ENCODE results near the gene CBLN1. TPM values are rescaled to one million over a fixed set of nuclear protein-coding genes. Genes with fewer than 3 reads are reported as not detected.

The CBLN1 gene
- total RNA-seq, 1 experiment from 2014 or later, result not detected

DNA sequence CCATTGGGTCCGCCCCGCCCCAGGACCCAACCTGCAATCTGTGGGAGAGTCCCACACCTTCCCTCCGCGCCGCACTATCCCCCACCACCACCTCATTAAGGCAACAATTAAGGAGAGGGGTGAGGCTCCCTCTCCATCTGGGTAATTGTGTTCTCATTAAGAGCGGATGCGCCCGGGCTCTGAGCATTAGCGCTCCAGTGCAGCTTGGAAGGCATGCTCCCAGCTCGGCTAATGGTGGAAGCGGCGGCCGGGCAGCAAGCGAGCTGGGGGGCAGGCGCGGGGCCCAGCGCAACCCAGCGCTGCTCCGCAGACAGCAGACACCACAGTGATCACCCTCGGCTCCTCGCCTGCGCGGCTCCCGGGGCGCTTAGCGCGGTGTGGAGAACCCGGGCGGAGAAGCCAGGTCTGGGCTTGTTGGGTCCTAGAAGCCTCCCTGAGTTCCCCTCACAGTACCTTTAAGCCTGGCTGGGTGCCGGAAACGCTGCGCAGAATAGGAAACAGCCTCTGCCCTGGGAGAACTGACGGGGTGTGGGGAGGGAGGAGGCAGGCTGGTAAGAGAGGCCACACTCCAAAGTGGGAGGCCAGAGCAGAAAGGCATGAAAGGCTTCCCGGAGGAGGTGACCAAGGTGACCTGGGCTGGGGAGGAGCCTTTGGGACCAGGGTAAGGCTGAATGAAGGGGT, 6.4 kb downstream of the CBLN1 start:
- Histone ChIP-seq H2AFZ (ENCODE audit: low read depth, low read length, poor library complexity, severe bottlenecking) (no peak overlapping the region), H3K4me3 (replicated peaks in 1 of 2; ENCODE audit: low read depth in 1 of 2, low read length in 2 of 2) (no peak overlapping the region), H3K9me3 (ENCODE audit: control insufficient read depth in 1 of 2, insufficient read depth in 1 of 2, low read depth in 1 of 2, low read length in 2 of 2) (no peaks in the 10 kb centered on the region), H3K27ac (ENCODE audit: low read depth, low read length) (no peak overlapping the region), H3K9ac (ENCODE audit: low read length) (no peak overlapping the region), H4K20me1 (ENCODE audit: insufficient read depth) (no peaks in the 10 kb centered on the region), H3K4me2 (ENCODE audit: low read length) (no peak overlapping the region), H3K79me2 (ENCODE audit: insufficient read depth, low read length) (no peaks in the 10 kb centered on the region), H3K36me3 (ENCODE audit: control insufficient read depth in 1 of 2, insufficient read depth in 2 of 2, low read length in 2 of 2) (no peaks in the 10 kb centered on the region), H3K27me3 (ENCODE audit: insufficient read depth, low read length) (peaks cover 30% of the 10 kb centered on the region; the same call in 1 of the 2 replicates), H3K4me1 (ENCODE audit: control insufficient read depth in 1 of 2, insufficient read depth in 2 of 2, low read length in 2 of 2) (no peaks in the 10 kb centered on the region), H3K9me2 (ENCODE audit: insufficient read depth) (no peaks in the 10 kb centered on the region)
- DNase-seq (ENCODE audit: low read depth, low spot score), result no peak
- ATAC-seq, result no peak
- CTCF ChIA-PET, result no interaction called here
- POLR2A ChIA-PET, result no interaction called here
- BruUV-seq (replicated peaks), result no TSS peak
- intact Hi-C loops (cut with micrococcal nuclease), result no loop called here
- RAD21 ChIA-PET (ENCODE audit: low non-redundant PET in 1 of 2, low total read pairs in 2 of 2, uncharacterized antibody in 2 of 2, unreplicated experiment in 2 of 2), result no interaction called here
- TF ChIP-seq, protein P1, sequence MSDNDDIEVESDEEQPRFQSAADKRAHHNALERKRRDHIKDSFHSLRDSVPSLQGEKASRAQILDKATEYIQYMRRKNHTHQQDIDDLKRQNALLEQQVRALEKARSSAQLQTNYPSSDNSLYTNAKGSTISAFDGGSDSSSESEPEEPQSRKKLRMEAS (IDR thresholded peaks at IDR 0.05), result no peak
- no peak for TF ChIP-seq EZH2 (IDR thresholded peaks at IDR 0.05)
- TF ChIP-seq EGR1 (IDR thresholded peaks at IDR 0.05; ENCODE audit: low read depth), result no peak
- TF ChIP-seq CBX3 (IDR thresholded peaks at IDR 0.05; ENCODE audit: low read depth), result no peak
- no peak for TF ChIP-seq ELF1 (IDR thresholded peaks at IDR 0.05; ENCODE audit: borderline replicate concordance, low read depth)
- TF ChIP-seq POLR2A (IDR thresholded peaks at IDR 0.05; ENCODE audit: borderline replicate concordance, extremely low read depth, insufficient read depth, insufficient read length), result no peak
- no peak for TF ChIP-seq SIN3A (IDR thresholded peaks at IDR 0.05; ENCODE audit: low read depth)

DNA sequence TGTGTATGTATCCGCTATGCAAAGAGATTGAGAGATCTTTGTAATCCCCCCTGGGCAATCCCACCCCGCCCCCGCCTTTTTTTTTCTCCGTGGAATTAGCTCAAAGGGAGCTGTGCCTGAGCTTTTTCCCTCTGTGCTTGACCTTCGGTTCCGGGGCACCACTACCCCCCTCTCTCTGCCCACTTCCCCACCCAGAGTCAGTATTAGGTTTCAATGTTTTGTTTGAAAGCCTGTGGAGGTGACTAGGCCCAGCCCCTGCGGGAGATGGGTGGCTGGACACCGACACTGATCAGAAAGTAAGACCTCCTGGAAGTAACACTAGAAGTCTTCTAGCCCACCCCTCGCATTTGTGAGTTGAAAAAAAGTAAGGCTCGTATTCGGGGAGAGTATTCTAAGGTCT, 7.0 kb downstream of the CBLN1 start:
- H3K4me2 ChIP-seq (ENCODE audit: low read length), result no peak overlapping the region
- no peak overlapping the region for H3K4me3 ChIP-seq (replicated peaks in 1 of 2; ENCODE audit: low read depth in 1 of 2, low read length in 2 of 2)
- no peaks in the 10 kb centered on the region for H4K20me1 ChIP-seq (ENCODE audit: insufficient read depth)
- no peaks in the 10 kb centered on the region for H3K79me2 ChIP-seq (ENCODE audit: insufficient read depth, low read length)
- H3K9me2 ChIP-seq (ENCODE audit: insufficient read depth), result no peaks in the 10 kb centered on the region
- H3K27me3 ChIP-seq (ENCODE audit: insufficient read depth, low read length), result peaks cover 30% of the 10 kb centered on the region
- ChIA-PET CTCF (no interaction called here), RAD21 (ENCODE audit: low non-redundant PET in 1 of 2, low total read pairs in 2 of 2, uncharacterized antibody in 2 of 2, unreplicated experiment in 2 of 2) (no interaction called here), POLR2A (no interaction called here)
- H3K9me3 ChIP-seq (ENCODE audit: control insufficient read depth in 1 of 2, insufficient read depth in 1 of 2, low read depth in 1 of 2, low read length in 2 of 2), result no peaks in the 10 kb centered on the region
- no peaks in the 10 kb centered on the region for H3K36me3 ChIP-seq (ENCODE audit: control insufficient read depth in 1 of 2, insufficient read depth in 2 of 2, low read length in 2 of 2)
- intact Hi-C loops (cut with micrococcal nuclease), result loop anchor here (5.0 kb wide), 1 partner anchor 48 kb away; no protein-coding TSS in a partner anchor
- no peak overlapping the region for H2AFZ ChIP-seq (ENCODE audit: low read depth, low read length, poor library complexity, severe bottlenecking)
- ATAC-seq (no peak), DNase-seq (ENCODE audit: low read depth, low spot score) (no peak)
- BruUV-seq (replicated peaks), result no TSS peak
- TF ChIP-seq YY1 (IDR thresholded peaks at IDR 0.05; ENCODE audit: extremely low read depth, insufficient replicate concordance, low read depth, low read length) (no peak), TCF7L2 (IDR thresholded peaks at IDR 0.05; ENCODE audit: borderline replicate concordance, extremely low read depth, insufficient read depth, insufficient read length) (no peak), ZNF274 (IDR thresholded peaks at IDR 0.05; ENCODE audit: low read depth, low read length) (no peak), POLR2A (IDR thresholded peaks at IDR 0.05; ENCODE audit: borderline replicate concordance, extremely low read depth, insufficient read depth, insufficient read length) (no peak), ZFX (IDR thresholded peaks at IDR 0.05) (no peak), EZH2 (IDR thresholded peaks at IDR 0.05) (no peak), EGR1 (IDR thresholded peaks at IDR 0.05; ENCODE audit: low read depth) (no peak), JUND (IDR thresholded peaks at IDR 0.05) (no peak), CEBPB (IDR thresholded peaks at IDR 0.05; ENCODE audit: low read depth) (no peak), RAD21 (IDR thresholded peaks at IDR 0.05; ENCODE audit: low read depth) (no peak), SRF (IDR thresholded peaks at IDR 0.05; ENCODE audit: low read depth) (no peak), ELF1 (IDR thresholded peaks at IDR 0.05; ENCODE audit: borderline replicate concordance, low read depth) (no peak), CBX3 (IDR thresholded peaks at IDR 0.05; ENCODE audit: low read depth) (no peak)
- TF ChIP-seq, protein P2, sequence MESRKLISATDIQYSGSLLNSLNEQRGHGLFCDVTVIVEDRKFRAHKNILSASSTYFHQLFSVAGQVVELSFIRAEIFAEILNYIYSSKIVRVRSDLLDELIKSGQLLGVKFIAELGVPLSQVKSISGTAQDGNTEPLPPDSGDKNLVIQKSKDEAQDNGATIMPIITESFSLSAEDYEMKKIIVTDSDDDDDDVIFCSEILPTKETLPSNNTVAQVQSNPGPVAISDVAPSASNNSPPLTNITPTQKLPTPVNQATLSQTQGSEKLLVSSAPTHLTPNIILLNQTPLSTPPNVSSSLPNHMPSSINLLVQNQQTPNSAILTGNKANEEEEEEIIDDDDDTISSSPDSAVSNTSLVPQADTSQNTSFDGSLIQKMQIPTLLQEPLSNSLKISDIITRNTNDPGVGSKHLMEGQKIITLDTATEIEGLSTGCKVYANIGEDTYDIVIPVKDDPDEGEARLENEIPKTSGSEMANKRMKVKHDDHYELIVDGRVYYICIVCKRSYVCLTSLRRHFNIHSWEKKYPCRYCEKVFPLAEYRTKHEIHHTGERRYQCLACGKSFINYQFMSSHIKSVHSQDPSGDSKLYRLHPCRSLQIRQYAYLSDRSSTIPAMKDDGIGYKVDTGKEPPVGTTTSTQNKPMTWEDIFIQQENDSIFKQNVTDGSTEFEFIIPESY (IDR thresholded peaks at IDR 0.05; ENCODE audit: extremely low read depth, insufficient replicate concordance, low read length), result no peak
- TF ChIP-seq, protein P3, sequence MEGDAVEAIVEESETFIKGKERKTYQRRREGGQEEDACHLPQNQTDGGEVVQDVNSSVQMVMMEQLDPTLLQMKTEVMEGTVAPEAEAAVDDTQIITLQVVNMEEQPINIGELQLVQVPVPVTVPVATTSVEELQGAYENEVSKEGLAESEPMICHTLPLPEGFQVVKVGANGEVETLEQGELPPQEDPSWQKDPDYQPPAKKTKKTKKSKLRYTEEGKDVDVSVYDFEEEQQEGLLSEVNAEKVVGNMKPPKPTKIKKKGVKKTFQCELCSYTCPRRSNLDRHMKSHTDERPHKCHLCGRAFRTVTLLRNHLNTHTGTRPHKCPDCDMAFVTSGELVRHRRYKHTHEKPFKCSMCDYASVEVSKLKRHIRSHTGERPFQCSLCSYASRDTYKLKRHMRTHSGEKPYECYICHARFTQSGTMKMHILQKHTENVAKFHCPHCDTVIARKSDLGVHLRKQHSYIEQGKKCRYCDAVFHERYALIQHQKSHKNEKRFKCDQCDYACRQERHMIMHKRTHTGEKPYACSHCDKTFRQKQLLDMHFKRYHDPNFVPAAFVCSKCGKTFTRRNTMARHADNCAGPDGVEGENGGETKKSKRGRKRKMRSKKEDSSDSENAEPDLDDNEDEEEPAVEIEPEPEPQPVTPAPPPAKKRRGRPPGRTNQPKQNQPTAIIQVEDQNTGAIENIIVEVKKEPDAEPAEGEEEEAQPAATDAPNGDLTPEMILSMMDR (IDR thresholded peaks at IDR 0.05 in 2 of 3, conservative IDR thresholded peaks at IDR 0.05 in 1 of 3; ENCODE audit: borderline replicate concordance in 1 of 3, insufficient read depth in 1 of 3, low read depth in 2 of 3, low read length in 2 of 3), result no peak
- no peaks in the 10 kb centered on the region for H3K4me1 ChIP-seq (ENCODE audit: control insufficient read depth in 1 of 2, insufficient read depth in 2 of 2, low read length in 2 of 2)
- H3K27ac ChIP-seq (ENCODE audit: low read depth, low read length), result no peak overlapping the region
- no peak overlapping the region for H3K9ac ChIP-seq (ENCODE audit: low read length)
